GM10266 (cell line): ENCODE measurements around the gene INTU.
"Not testable (repeated sequence)": the region's sequence is repeated elsewhere in the genome, so short reads cannot be mapped to it uniquely, and the experiment has no call there.

ENCODE experiments used
- DNase-seq: peaks from one replicate; pipeline ENCODE4 v3.0.0; 2012; ENCODE audit errors: extremely low spot score
- CTCF ChIP-seq: IDR thresholded peaks from 2 replicates; pipeline ENCODE4 v1.5.1; 2012; ENCODE audit warnings: mild to moderate bottlenecking, low read depth; ENCODE audit not compliant: control insufficient read depth, insufficient read depth; ENCODE audit errors: missing control alignments

The INTU gene

GRCh38 chr4:127632420-127633403 is at the start of gene INTU:
Gene INTU (plus strand): TSS chr4:127632957. CDS start chr4:127633035, 78 bp downstream.
- TF ChIP-seq CTCF, result no peak
- peak; percentile 26 for DNase-seq

GRCh38 chr4:127586496-127586895 is 46.3 kb upstream of the INTU start:
- not testable (repeated sequence) for DNase-seq

GRCh38 chr4:127586922-127587571 is 45.7 kb upstream of the INTU start:
- peak; percentile 18 for DNase-seq
- TF ChIP-seq CTCF, result peak; percentile 76

GRCh38 chr4:127589153-127589552 is 43.6 kb upstream of the INTU start:
- DNase-seq, result not testable (repeated sequence)

- DNase-seq, result no peak
- TF ChIP-seq CTCF, result no peak
These were observed 34.1 kb upstream of the INTU start for GRCh38 chr4:127598656-127599055.

- no peak for TF ChIP-seq CTCF
- DNase-seq, result no peak
These were observed 31.7 kb upstream of the INTU start for GRCh38 chr4:127601029-127601428.

GRCh38 chr4:127604949-127605709 is 27.6 kb upstream of the INTU start:
- DNase-seq, result no peak
- TF ChIP-seq CTCF, result peak; percentile 17
